SH-SY5Y (cell line): ENCODE data around the gene ST13.

Source experiments
- GATA2 ChIP-seq: IDR thresholded peaks from 2 replicates; pipeline ENCODE4 v1.6.1; 2011; ENCODE audit warnings: mild to moderate bottlenecking, low read depth, low read length
- GATA3 ChIP-seq: IDR thresholded peaks from 2 replicates; pipeline ENCODE4 v1.6.1; 2011; ENCODE audit warnings: low read depth, mild to moderate bottlenecking, low read length, moderate library complexity

DNA sequence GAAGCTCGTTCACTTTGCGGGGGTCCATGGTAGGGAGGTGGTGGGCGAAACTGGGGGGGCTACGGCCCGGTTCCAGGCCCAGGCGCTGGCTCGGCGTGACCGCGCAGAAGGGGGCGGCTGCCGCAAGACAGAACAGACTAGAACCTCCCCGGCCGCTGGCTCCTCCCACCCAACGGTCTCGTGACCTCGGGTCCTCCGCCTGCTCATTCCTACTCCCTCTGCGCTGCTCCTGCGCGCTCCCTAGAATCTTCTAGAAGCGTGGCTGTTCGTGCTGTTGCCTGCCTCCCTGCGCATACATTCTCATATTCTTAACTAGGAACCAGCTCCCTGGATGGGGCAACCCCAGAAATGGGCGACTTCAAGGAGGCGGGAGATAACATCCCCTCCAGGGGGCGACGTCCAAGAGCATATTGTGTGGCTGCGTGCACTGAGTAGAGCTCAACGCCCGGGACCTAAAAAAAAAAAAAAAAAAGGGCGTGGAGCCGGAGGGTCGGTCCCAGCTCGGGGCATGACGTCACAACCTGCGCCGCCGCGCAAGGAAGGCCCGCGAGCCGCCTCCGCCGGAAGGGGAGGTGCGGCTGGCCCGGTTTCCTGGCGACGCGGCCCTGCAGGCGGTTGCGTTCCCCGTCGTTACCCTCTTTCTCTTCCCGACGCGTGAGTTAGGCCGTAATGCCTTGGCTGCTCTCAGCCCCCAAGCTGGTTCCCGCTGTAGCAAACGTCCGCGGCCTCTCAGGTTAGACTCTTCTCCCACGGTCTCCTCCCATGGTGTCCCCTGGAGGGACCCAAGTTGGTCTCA is at the start of gene ST13, which contains the start of gene XPNPEP3:
- TF ChIP-seq GATA2 (no peak), GATA3 (no peak)
